ENCODE data around the gene B3GNT9.

Gene B3GNT9

GRCh38 chr16:67199011-67199807, 48.4 kb upstream of the B3GNT9 start, which contains the start of gene ELMO3:
Gene ELMO3 (plus strand): TSS chr16:67199131. CDS start chr16:67199327, 196 bp downstream.
- no peak for TF ChIP-seq CTCF (IDR thresholded peaks at IDR 0.05; ENCODE audit: borderline replicate concordance, extremely low read depth, low read length, poor library complexity, severe bottlenecking)
- TF ChIP-seq EZH2 (IDR thresholded peaks at IDR 0.05; ENCODE audit: borderline replicate concordance, low read depth, low read length, severe bottlenecking) = no peak
- DNase-seq (no peak), ATAC-seq (ENCODE audit: insufficient read depth, low read depth) (no peak)
- Histone ChIP-seq H3K4me2 (ENCODE audit: insufficient read depth, low read length) (no peak within 1 kb of the TSS), H3K4me3 (ENCODE audit: low read depth in 1 of 2, low read length in 2 of 2) (no peak within 1 kb of the TSS), H3K4me1 (ENCODE audit: insufficient read depth, low read length) (peaks cover 6% of the 10 kb centered on the region), H3K9ac (ENCODE audit: low read depth, low read length) (no peak within 1 kb of the TSS), H3K27ac (ENCODE audit: low read length) (no peak within 1 kb of the TSS), H3K79me2 (ENCODE audit: insufficient read depth, low read length) (peaks cover 10% of the 10 kb centered on the region), H4K20me1 (ENCODE audit: insufficient read depth, low read length) (peaks cover 37% of the 10 kb centered on the region), H3K9me3 (ENCODE audit: insufficient read depth, low read length, severe bottlenecking) (no peaks in the 10 kb centered on the region), H2AFZ (ENCODE audit: low read depth, low read length) (no peak within 1 kb of the TSS), H3K27me3 (ENCODE audit: insufficient read depth, low read length, poor library complexity) (no peaks in the 10 kb centered on the region), H3K36me3 (ENCODE audit: insufficient read depth, low read length) (peaks cover 93% of the 10 kb centered on the region)

- H4K20me1 ChIP-seq (ENCODE audit: insufficient read depth, low read length) = peaks cover 46% of the 10 kb centered on the region
- H3K4me2 ChIP-seq (ENCODE audit: insufficient read depth, low read length) = no peak overlapping the region
- peaks cover 94% of the 10 kb centered on the region for H3K36me3 ChIP-seq (ENCODE audit: insufficient read depth, low read length)
Measured at GRCh38 chr16:67198238-67198734, 47.5 kb upstream of the B3GNT9 start.

GRCh38 chr16:67197704-67198103, 46.9 kb upstream of the B3GNT9 start:
- H3K27me3 ChIP-seq (ENCODE audit: insufficient read depth, low read length, poor library complexity) = no peaks in the 10 kb centered on the region
- DNase-seq = no peak
- peaks cover 51% of the 10 kb centered on the region for H4K20me1 ChIP-seq (ENCODE audit: insufficient read depth, low read length)
- no peak overlapping the region for H3K4me3 ChIP-seq (ENCODE audit: low read depth in 1 of 2, low read length in 2 of 2)
- no peaks in the 10 kb centered on the region for H3K9me3 ChIP-seq (ENCODE audit: insufficient read depth, low read length, severe bottlenecking)
- ATAC-seq (ENCODE audit: insufficient read depth, low read depth) = no peak
- no peak overlapping the region for H2AFZ ChIP-seq (ENCODE audit: low read depth, low read length)
- peaks cover 25% of the 10 kb centered on the region for H3K79me2 ChIP-seq (ENCODE audit: insufficient read depth, low read length)
- no peak overlapping the region for H3K27ac ChIP-seq (ENCODE audit: low read length)
- TF ChIP-seq CTCF (IDR thresholded peaks at IDR 0.05; ENCODE audit: borderline replicate concordance, extremely low read depth, low read length, poor library complexity, severe bottlenecking) = no peak
- H3K4me2 ChIP-seq (ENCODE audit: insufficient read depth, low read length) = no peak overlapping the region
- H3K36me3 ChIP-seq (ENCODE audit: insufficient read depth, low read length) = peaks cover 92% of the 10 kb centered on the region
- no peak overlapping the region for H3K9ac ChIP-seq (ENCODE audit: low read depth, low read length)
- peaks cover 21% of the 10 kb centered on the region for H3K4me1 ChIP-seq (ENCODE audit: insufficient read depth, low read length)

More at GRCh38 chr16:67198238-67198734, 47.5 kb upstream of the B3GNT9 start:
- peaks cover 19% of the 10 kb centered on the region for H3K79me2 ChIP-seq (ENCODE audit: insufficient read depth, low read length)
- H3K4me1 ChIP-seq (ENCODE audit: insufficient read depth, low read length) = peaks cover 15% of the 10 kb centered on the region
- H3K27me3 ChIP-seq (ENCODE audit: insufficient read depth, low read length, poor library complexity) = no peaks in the 10 kb centered on the region
- no peak overlapping the region for H2AFZ ChIP-seq (ENCODE audit: low read depth, low read length)
- H3K9ac ChIP-seq (ENCODE audit: low read depth, low read length) = no peak overlapping the region
- no peaks in the 10 kb centered on the region for H3K9me3 ChIP-seq (ENCODE audit: insufficient read depth, low read length, severe bottlenecking)
- ATAC-seq (ENCODE audit: insufficient read depth, low read depth) (peak; percentile 62), DNase-seq (peak; percentile 34)
- H3K4me3 ChIP-seq (ENCODE audit: low read depth in 1 of 2, low read length in 2 of 2) = no peak overlapping the region
- no peak overlapping the region for H3K27ac ChIP-seq (ENCODE audit: low read length)
- TF ChIP-seq CTCF (IDR thresholded peaks at IDR 0.05; ENCODE audit: borderline replicate concordance, extremely low read depth, low read length, poor library complexity, severe bottlenecking) = peak; percentile 60
- no peak for TF ChIP-seq EZH2 (IDR thresholded peaks at IDR 0.05; ENCODE audit: borderline replicate concordance, low read depth, low read length, severe bottlenecking)
